GM19463 (cell line): ENCODE data around the gene DDX19B.
"Not testable (repeated sequence)": the region's sequence is repeated elsewhere in the genome, so short reads cannot be mapped to it uniquely, and the experiment has no call there.

ENCODE experiments used
- ATAC-seq: cut with Tn5 transposase; IDR thresholded peaks from one replicate; pipeline ENCODE4 v1.9.1; 2021; ENCODE audit warnings: mild to moderate bottlenecking, moderate library complexity; ENCODE audit not compliant: unreplicated experiment

Gene DDX19B

DNA sequence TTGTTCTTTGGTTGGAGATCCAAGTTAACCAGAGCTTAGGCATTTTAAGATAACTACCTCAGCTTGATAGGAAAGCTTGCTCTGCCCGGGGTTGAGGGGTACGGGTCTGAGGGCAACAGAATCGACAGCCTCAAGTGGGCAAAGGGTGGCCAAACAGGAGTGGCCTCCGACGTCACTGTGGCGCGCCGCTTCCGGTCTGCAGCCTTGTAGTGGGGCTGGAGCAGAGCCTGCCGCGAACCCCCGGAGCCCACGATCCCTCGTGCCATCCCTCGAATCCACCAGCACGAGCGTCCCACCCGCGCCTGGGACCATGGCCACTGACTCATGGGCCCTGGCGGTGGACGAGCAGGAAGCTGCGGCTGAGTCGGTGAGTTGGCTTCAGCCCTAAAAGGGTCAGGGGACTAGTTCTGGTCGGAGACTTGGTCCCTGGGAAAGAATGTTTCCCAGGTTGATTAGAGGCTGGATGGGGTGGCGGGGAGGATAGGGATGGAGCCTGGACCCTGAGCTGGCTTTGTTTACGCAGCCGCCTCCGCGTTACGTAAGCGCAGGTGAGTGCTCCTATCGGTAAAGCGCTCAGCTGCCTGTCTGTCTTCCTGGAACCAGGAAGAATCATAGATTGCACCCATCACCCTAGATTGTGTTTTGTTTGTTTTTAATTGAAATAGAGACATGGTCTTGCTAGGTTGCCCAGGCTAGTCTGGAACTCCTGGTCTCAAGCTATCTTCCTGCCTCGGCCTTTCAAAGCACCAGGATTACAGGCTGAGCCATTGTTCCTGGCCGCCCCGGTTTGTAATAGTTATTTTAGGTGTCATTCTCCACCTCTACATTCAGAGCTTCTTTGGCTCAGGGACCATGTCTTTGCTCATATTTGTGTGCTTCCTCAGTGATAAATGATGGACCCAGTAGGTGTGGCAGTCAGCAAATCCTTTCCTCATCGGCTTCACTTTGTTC is at the start of gene DDX19B:
DDX19B (plus strand) TSS at position 199 of the 951 bp plus-strand sequence; CDS start at position 311, 112 bp downstream.
- ATAC-seq = peak; percentile 94

DNA sequence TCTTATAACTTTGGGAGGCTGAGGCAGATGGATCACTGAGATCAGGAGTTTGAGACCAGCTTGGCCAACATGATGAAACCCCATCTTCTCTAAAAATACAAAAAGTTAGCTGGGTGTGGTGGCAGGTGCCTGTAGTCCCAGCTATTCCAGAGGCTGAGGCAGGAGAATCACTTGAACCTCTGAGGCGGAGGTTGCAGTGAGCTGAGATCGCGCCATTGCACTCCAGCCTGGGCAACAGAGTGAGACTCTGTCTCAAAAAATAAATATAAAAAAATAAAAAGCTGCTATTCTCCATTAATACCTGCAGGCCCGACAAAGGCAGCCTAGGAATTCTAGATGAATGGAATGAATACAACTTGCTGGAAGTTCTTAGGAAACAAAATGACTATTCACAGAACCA is 49.3 kb upstream of the DDX19B start:
- ATAC-seq = not testable (repeated sequence)

DNA sequence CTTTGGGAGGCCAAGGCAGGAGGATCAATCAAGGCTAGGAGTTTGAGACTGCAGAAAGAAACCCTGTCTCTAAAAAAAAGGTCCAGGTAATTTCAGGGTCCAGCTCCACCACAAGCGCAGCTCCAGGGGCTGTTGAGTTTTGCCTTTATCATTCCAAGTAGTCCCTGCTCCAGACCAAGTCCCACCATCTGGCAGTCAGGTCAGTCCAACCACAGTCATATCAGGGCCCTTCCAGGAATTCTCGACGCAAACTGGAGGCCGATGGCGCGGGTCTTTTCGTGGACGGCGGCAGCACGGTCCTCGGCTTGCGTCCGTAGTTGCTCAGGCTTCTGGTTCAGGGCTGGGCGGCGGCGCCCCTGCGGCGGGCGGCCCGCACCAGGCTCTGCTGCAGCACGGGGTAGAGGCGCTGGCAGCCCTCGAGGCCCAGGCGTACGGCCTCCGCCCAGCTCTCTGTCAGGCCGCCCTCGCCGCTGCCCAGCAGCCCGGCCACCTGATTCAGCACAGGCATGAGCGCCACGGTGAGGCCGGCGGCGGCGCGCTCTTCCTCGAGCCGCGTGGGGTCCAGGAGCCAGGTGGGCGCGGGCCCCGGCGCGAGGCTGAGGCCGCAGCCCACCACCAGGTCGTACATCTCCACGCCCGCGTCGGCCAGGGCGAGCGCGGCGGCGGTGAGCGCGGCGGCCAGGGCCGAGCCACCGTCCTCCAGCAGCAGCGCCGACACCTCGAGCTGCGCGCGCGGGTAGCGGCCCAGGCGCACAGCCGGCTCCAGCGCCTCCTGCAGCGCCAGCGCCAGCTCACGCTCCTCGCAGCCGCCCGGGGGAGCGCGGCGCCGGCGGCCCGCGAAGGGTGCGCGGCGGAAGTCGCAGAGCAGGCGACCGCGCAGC is 48.0 kb upstream of the DDX19B start:
- ATAC-seq = peak; percentile 44

DNA sequence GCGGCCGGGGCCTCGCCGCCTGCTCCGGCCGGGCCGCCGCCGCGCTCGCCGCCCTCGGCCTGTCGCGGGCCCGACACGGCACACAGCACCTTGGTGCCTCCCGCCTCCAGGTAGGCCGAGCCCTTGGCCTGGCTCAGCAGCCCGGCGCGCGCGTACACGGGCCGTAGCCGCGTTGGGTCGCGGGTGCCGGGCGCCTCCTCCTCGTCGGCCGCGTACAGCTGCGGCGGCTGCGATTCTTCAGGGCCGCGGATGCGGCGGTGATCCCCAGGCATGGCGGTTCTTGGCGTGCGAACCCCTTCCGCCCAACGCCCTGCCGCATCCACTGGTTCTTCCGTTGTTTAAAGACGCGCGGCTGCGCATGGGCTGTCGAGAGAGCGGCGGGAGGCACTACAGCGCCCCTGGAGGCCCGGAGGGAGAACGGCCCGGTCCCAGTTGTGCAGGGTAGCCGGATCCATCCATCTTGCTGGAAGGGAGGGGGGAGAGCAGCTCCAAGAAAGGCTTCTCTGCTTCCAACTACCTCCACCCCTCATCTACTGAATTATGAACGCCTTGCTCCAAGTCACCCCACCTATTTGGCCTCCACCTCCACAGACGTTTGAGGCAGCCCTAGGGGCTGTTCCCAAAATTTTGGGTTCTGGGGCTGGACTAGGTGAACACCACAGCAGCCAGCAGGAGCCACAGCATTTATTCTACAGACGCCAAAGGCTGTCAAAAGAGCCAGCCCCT is 47.2 kb upstream of the DDX19B start, which contains the start of gene EXOSC6:
EXOSC6 (minus strand) TSS at position 312 of the 726 bp plus-strand sequence; CDS start at position 272, 40 bp downstream.
- peak; percentile 87 for ATAC-seq

DNA sequence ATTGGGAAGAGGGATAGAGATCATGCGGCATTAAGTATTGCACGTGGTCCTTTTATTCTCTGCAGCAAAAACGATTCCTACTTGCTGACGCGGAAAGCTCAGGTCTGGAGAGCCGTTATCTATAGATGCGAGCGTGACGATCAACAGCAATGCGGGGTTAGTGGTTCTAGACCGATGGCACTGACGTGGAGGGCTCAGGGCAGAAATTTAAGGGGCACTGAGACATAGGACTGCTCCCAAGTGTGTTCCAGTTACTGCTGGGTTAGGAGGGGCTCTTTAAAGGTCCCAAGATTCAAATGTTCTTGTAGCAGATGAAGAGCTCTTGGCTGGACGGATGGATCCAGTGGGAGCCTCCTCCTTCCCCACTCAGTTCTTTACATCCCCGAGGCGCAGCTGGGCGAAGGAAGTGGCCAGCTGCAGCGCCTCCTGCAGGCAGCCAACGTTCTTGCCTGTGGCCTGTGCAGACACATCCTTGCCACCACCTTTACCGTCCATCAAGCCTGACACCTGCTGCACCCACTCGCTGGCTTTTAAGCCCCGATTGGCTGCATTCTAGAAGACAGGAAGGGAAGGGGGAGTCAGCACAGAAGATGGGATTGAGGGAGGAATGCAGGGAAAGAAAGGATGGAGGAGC is 46.5 kb upstream of the DDX19B start:
- no peak for ATAC-seq

DNA sequence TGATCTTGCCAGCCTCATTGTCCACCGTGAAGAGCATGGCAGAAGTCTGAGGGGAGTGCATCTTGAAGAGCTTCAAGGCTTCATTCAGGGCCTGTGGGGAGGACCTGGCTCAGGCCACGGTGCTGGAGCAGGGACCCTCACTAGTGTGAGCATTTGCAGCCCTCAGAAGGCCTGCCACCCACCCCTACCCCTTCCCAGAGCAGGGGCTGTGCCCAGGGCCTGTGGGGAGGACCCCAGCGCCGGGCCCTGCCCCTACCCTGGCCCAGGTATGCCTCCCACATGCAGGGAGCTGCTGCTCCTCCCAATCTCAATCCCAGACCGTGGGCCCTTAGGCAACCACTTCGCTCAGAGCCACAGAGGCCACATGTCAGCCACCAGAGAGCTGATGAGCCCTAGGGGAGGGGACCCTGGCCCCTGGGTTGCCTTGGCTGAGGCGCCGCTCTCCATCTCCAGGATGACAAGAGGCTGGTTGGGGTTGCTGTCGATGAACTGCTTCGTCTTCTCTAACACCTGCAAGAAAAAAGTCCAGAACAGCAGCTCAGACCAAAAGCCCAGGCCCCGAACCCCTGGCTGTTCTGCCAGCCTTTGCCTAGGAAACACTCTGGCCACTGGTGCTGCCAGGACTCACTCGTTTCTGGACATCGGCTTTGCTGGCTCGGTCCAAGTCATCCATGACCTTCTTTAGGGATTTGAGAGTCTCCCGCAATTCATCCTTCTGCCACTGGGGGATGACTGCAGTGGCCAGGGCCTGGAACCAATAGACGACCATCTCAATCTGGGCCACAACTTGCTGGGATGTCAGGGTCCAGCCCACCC is 45.5 kb upstream of the DDX19B start:
- ATAC-seq = no peak

DNA sequence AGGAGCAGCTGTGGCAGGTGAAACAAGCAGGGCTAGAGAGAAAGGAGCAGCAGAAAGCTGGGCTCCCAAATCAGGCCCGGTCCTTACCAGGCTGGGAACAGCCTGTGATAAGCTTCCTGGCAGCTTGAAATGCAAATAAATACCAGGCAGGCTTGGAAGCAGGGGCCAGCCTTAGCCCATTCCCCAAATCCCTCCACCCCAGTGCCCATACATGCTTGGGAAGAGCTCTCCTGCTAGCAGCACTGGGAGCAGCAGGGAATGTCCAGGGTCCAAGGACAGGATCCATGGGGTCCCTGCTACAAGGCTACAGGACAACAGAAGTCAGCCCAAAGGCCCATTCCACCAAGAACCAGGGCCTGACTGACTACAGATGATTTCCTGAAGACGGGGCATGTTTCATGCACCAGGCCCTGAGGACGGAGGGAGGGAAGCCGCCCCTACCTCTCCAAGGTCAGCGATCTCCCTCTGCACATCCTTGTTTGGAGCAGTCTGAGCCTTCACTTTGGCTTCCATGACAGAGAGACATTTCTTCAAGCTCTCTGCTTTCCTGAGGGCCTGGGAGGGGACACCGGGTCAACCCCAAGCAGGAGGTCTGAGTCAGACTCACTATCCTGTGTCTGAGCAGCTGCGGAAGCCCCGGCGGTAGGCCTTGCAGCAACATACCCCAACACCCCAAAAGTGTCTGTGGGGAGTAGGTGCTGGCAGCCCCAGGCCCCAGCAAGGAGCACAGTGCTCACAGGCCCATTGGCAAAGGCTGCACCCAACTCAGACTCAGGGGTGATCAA is 44.6 kb upstream of the DDX19B start:
- ATAC-seq = no peak

DNA sequence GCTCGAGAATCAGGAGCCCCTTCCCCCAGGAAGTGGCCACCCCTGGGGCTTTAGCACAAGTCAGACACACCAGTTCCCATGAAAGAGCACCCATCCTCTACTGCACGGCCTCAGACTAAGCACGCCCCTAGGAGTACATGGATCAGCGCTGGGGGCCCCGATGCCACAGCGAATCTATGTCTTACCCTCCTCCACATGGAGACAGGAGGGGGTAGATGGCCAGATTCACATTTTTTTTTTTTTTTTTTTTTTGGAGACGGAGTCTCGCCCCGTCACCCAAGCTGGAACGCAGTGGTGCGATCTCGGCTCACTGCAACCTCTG is 44.1 kb upstream of the DDX19B start:
- ATAC-seq = no peak

DNA sequence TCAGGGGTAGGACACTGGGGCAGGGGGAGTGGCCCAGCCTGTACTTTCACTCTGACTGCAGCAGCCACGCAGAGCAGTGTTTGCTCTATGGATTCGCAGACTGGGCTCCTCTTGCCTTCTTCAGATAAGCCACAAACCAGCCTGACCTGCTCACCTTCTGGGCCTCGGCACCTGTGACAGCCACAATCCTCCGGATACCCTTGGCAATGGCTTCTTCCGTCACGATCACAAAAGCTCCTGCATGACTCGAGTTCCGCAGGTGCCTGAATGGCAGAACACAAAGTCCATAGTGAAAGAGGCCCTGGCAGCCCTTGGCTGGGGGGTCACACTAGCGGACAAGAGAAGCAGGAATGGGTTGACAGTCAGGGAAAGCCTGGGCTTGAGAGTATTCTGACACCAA is 43.4 kb upstream of the DDX19B start:
- ATAC-seq = no peak

DNA sequence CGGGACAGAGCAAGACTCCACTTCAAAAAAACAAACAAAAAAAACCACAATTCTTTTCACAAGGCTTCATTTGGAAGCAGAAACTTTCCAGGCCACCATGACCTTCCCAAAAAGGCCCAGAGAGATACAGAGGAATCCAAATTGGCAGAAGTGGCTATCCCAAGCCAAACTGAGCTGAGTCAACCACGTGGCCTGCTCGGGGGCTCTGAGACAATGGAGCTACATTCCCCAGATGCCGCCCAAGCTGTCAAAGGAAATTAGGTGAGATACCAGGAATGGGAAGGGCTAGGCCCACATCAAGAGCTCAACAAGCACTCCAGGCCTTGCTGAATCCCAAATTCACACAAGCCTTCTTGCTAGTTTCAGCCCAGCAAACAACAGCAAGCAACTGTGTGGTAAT is 41.6 kb upstream of the DDX19B start:
- no peak for ATAC-seq

DNA sequence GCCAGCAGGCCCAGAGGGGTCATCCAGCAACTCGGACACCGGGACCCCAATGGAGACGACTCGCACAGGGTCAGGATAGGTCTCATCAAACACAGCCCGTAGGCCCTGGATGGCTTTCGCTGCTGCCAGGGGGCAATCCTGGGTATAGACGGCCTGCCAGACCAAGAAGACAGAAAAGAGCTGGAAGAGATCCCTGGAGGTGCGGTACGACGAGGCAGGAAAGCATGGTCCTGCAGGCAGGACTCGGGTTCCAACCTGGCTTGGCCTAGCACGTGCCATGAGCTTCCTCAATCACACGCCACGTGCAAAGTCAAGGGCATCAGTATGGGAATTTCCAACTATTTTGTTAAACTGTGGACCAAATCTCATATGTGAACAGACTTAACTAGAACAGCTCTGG is 40.9 kb upstream of the DDX19B start:
- ATAC-seq = no peak

DNA sequence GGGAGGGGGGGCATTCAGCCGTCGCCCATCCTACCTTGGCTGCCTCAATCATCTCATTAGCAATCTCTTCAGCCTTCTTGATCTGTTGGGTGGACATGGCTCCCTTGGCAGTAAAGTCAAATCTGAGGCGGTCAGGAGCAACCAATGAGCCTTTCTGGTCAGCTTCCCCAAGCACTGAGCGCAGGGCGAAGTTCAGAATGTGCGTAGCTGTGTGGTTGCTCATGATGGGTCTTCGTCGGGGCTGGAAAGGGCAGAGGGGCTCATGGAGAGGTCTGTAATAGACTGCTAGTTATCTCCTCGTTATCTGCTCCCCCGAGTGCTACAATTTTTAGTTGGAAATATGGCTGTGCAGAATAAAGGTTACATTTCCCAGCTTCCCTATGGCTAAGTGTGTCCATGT is 40.0 kb upstream of the DDX19B start:
- no peak for ATAC-seq

DNA sequence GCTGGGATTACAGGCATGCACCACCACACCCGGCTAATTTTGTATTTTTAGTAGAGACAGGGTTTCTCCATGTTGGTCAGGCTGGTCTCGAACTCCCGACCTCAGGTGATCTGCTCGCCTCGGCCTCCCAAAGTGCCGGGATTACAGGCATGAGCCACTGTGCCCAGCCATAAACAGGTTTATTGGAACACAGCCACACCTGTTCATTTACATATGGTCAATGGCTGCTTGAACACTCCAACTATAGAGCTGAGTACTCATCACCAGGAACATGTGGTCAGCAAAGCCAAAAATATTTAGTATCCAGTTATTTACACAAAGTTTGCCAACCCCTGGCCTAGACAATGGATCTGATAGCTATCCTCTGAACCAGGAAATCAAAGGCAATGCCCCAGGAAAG is 39.1 kb upstream of the DDX19B start:
- not testable (repeated sequence) for ATAC-seq

DNA sequence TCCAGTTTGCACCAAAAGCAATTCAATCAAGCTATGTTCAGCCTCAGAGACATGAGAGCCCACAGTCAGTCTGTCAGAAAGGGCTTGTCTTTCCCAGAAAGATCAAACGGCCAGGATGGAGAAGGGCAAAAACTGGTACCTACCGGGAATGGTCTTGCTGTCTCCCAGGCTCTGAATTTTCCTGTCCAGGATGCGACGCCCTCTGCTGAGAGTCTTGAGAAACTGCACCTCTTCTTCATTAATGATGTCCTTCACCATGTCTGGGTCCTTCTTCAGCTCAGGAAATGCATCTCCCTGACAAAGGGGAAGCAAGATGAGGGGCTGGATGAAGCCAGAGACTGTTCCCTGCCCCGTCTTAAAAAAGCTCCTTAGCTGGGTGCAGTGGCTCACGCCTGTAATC is 31.5 kb upstream of the DDX19B start:
- no peak for ATAC-seq

DNA sequence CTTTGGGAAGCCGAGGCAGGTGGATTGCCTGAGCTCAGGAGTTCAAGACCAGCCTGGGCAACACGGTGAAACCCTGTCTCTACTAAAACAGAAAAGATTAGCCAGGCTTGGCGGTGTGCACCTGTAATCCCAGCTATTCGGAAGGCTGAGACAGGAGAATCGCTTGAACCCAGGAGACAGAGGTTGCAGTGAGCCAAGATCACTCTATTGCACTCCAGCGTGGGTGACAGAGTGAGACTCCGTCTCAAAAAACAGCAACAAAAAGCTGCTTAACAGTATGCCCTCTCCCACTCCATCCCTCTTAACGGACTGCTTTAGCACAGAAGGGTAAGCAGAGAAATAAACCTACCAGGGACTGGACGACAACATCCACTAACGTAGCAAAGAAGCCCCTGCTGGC is 31.1 kb upstream of the DDX19B start:
- not testable (repeated sequence) for ATAC-seq

DNA sequence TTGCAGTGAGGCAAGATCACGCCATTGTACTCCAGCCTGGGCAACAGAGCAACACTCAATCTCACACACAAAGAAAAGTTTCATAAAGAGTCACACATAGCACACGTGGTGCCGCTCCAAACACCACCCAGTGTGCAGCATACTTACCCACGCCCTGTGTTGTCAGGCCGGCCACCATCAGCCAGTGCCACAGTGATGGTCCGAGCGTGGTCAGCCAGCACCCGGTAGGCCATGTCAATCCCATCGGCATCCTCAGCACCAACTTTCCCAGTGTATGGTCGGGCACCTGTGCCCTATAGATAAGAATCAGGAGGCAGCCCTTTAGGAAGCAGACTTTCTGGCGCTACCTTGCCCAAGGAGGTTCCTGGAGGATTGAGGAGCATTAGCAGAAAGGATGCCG is 29.5 kb upstream of the DDX19B start:
- ATAC-seq = no peak

DNA sequence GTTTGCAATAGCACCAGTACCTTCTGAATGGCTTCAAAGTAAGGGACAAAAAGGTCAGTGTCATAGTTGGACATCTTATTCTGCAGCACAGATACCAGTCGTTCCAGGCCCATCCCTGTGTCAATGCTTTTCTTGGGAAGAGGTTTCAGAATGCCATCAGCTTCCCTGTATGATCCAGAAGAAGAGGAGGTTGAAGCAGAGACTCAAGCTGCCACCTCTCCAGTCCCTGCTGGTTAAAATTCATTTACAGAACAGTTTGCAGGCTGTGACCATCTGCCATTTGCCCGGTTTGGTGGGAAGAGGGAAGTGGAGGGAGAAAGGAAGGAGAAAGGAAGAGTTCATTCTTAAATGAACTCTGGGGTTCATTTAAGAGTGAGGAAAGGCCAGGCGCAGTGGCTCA is 28.8 kb upstream of the DDX19B start:
- no peak for ATAC-seq

DNA sequence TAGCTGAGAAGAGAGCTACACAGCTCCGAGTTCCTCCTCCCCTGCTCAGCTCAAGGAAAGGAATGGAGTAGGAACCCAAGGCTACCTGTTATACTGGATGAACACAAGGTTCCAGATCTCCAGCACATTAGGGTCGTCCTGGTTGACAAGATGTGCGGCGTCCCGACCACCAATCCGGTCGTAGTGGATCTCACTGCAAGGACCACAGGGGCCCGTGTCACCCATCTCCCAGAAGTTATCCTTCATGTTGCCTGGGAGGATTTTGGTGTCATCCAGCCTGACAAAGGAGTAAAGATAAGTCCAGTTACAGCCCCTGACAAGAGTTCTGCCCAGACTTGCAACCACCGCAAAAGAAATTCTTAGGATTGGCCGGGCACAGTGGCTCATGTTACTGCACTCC is 27.3 kb upstream of the DDX19B start:
- ATAC-seq = no peak

DNA sequence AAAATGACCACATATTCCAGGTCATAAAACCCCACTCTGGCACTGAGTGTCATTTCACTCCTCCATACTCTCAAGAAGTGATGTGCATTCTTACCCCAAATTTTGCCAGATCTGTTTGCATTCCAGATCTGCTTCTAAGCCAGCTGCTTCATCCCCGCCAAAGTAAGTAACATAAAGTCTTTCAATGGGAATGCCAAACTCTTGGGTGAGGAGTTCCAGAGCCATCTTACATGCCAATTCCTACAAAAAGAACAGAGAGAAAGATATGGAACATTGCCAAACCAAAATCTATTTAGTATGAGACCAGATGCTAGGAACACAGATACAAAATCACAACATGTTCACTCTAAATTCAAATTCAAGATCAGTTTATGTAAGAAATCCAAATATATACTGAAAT is 22.6 kb upstream of the DDX19B start:
- no peak for ATAC-seq
